GM12864 (cell line): Measurements from ENCODE around the gene P2RY2.

Experiments
- DNase-seq: peaks from one replicate; pipeline ENCODE4 v3.0.0-alpha.2; 2011; ENCODE audit warnings: low read depth
- H3K4me3 ChIP-seq: 2 replicates; pipeline ENCODE4 v1.5.1; 2011; ENCODE audit warnings: mild to moderate bottlenecking, low read depth, low read length, control low read depth
- CTCF ChIP-seq: IDR thresholded peaks from 2 replicates; pipeline ENCODE4 v1.5.1; 2011; ENCODE audit warnings: low read depth, mild to moderate bottlenecking, moderate library complexity, low read length, control low read depth, inconsistent platforms; ENCODE audit errors: missing control alignments

Gene P2RY2

DNA sequence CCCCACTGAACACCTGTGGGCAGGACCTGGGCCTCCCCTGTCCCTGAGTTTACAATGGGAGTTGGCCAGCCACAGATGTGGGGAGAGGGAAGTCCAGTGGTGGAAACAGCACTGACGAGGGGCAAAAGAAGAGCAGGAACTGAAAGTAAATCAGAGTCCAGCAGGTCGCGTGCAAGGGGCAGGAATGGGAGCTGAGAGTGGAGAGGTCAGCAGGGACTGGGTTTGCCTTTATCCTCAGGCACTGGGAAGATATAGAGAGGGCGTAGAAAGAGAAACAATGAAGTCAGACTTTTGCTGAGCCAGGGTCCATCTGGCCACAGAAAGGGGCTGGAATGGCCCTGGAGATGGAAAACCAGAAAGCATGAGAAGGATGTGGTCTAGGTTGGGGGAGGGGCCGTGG is 62.5 kb downstream of the P2RY2 start:
- H3K4me3 ChIP-seq: no peak overlapping the region
- DNase-seq: no peak
- no peak for TF ChIP-seq CTCF

DNA sequence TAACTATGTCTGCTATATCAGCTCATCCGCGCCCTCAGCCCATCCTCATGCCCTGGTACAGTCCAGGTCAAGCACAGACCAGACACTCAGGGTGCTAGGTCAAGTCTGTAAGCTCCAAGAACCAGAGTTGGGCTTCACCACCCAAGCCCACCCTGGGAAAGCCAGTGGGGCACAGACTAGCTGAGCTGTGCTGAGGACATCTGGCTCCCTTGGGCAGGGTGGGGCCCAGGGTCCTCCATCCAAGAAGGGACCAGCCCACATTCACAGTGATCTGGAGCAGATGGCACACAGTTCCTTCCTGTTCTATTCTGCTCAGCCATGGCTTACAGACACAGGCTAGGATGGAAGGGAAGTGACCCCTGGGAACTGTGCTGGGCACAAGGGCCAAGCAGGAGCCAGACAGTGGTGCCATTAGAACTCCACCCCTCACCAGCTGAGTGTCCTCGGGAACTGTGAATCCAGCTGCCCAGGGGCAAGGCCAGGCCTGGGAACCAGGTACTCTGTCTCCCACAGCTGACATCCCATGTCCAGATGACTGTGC is 63.2 kb downstream of the P2RY2 start:
- no peak for TF ChIP-seq CTCF
- no peak for DNase-seq
- no peak overlapping the region for H3K4me3 ChIP-seq

- TF ChIP-seq CTCF: no peak
- no peak for DNase-seq
- H3K4me3 ChIP-seq: no peak overlapping the region
These were observed 63.9 kb downstream of the P2RY2 start for GRCh38 chr11:73281796-73282660.

- TF ChIP-seq CTCF: no peak
- H3K4me3 ChIP-seq: no peak overlapping the region
- DNase-seq: no peak
These were observed 65.4 kb downstream of the P2RY2 start for GRCh38 chr11:73283276-73284000.

- no peak for DNase-seq
- H3K4me3 ChIP-seq: no peak overlapping the region
- TF ChIP-seq CTCF: no peak
These were observed 66.0 kb downstream of the P2RY2 start for GRCh38 chr11:73284106-73284505.

DNA sequence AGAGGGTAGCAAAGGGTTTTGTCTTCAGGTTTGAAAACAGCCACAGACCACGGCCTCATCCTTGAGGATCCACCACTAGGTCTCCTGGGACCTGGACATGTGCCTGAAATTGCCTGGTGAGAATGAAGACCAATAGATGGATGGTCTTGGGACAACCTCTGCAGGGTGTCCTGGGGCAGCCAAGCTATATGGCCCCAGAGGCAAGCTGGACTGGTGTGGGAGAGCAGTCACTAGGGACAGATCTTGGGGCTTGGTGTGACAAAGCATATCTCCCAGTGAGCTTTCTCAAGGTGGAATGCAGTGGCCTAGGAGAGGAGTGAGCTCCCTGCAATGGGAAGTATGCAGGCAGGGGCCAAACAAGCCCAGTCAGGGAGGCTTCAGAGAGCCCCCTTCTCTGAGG is 67.6 kb downstream of the P2RY2 start:
- no peak overlapping the region for H3K4me3 ChIP-seq
- no peak for TF ChIP-seq CTCF
- DNase-seq: no peak
